ENCODE data around the gene LRRC2.

- no peak for TF ChIP-seq RELA (CRISPR knock-in tag; IDR thresholded peaks at IDR 0.05)
- no peak for TF ChIP-seq ARNT (IDR thresholded peaks at IDR 0.05)
- no peak for TF ChIP-seq KDM4B (CRISPR knock-in tag; IDR thresholded peaks at IDR 0.05)
- TF ChIP-seq ZBTB4 (CRISPR knock-in tag; IDR thresholded peaks at IDR 0.05; ENCODE audit: borderline replicate concordance), result no peak
- TF ChIP-seq TAF1 (CRISPR knock-in tag; IDR thresholded peaks at IDR 0.05), result no peak
- no peak for TF ChIP-seq HCFC1 (IDR thresholded peaks at IDR 0.05; ENCODE audit: low read depth, low read length)
- TF ChIP-seq CHCHD3 (CRISPR knock-in tag; IDR thresholded peaks at IDR 0.05), result no peak
- TF ChIP-seq ATF7 (IDR thresholded peaks at IDR 0.05), result no peak
- no peak for TF ChIP-seq ATF7 (CRISPR knock-in tag; IDR thresholded peaks at IDR 0.05)
Observed at GRCh38 chr3:46470831-46471230, 95.3 kb downstream of the LRRC2 start.

Measured in HepG2 (cell line).